Left ventricle myocardium inferior (tissue), 1 donor: ENCODE results near the gene R3HDM4. TPM values are rescaled to one million over a fixed set of nuclear protein-coding genes. Genes with fewer than 3 reads are reported as not detected.

Experiments
- DNase-seq: peaks from one replicate; pipeline ENCODE4 v3.0.0-alpha.2; 2020
- H3K27ac ChIP-seq: fragments of 200-600 bp; replicated peaks from 2 replicates; pipeline ENCODE4 v1.8.0; 2021
- H3K27me3 ChIP-seq: fragments of 200-600 bp; 2 replicates; pipeline ENCODE4 v1.8.0; 2021; ENCODE audit warnings: low read depth
- H3K36me3 ChIP-seq: fragments of 200-600 bp; 2 replicates; pipeline ENCODE4 v1.8.0; 2021
- H3K4me1 ChIP-seq: fragments of 200-600 bp; 2 replicates; pipeline ENCODE4 v1.8.0; 2021
- H3K4me3 ChIP-seq: fragments of 200-600 bp; 2 replicates; pipeline ENCODE4 v1.8.0; 2021; ENCODE audit warnings: mild to moderate bottlenecking, moderate library complexity
- H3K9me3 ChIP-seq: fragments of 200-600 bp; replicated peaks from 2 replicates; pipeline ENCODE4 v1.8.0; 2021
- intact Hi-C: fragments of 100-400 bp; cut with micrococcal nuclease; formaldehyde crosslinking; loops from one replicate; pipeline ENCODE4 v1.11.0; 2022
- total RNA-seq: library from RNA; stranded (reverse); fragmentation: NEBNext Ultra II Directional; extraction: Animal tissue kit (Norgen Biotek cat#: 25700); gene quantifications from one replicate; pipeline ENCODE4 v1.2.1, GENCODE V29; 2021
- TF ChIP-seq, protein P1 (sequence below): fragments of 200-600 bp; IDR thresholded peaks from 2 replicates; pipeline ENCODE4 v1.8.0; 2021; ENCODE audit warnings: antibody characterized with exemption, mild to moderate bottlenecking, borderline replicate concordance
- donor health status: DM: no; HTN: yes; CAD: no; lungs with severe emphysema.

R3HDM4 gene
- total RNA-seq, 1 donor from 2014 or later: 21.6 TPM

- peaks cover 54% of the 10 kb centered on the region for H3K4me1 ChIP-seq
- H3K27ac ChIP-seq: peak overlapping the region; percentile 88
- H3K9me3 ChIP-seq: no peaks in the 10 kb centered on the region
- H3K36me3 ChIP-seq: peaks cover 7% of the 10 kb centered on the region
- TF ChIP-seq, protein P1, sequence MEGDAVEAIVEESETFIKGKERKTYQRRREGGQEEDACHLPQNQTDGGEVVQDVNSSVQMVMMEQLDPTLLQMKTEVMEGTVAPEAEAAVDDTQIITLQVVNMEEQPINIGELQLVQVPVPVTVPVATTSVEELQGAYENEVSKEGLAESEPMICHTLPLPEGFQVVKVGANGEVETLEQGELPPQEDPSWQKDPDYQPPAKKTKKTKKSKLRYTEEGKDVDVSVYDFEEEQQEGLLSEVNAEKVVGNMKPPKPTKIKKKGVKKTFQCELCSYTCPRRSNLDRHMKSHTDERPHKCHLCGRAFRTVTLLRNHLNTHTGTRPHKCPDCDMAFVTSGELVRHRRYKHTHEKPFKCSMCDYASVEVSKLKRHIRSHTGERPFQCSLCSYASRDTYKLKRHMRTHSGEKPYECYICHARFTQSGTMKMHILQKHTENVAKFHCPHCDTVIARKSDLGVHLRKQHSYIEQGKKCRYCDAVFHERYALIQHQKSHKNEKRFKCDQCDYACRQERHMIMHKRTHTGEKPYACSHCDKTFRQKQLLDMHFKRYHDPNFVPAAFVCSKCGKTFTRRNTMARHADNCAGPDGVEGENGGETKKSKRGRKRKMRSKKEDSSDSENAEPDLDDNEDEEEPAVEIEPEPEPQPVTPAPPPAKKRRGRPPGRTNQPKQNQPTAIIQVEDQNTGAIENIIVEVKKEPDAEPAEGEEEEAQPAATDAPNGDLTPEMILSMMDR: no peak
- H3K4me3 ChIP-seq: peak overlapping the region; percentile 91
- DNase-seq: no peak
- intact Hi-C loops: loop anchor here (10.0 kb wide), 1 partner anchor 163 kb away; no protein-coding TSS in a partner anchor
- no peaks in the 10 kb centered on the region for H3K27me3 ChIP-seq
These were observed 14.3 kb upstream of the R3HDM4 start for GRCh38 chr19:927351-927779.

- H3K27ac ChIP-seq: peak overlapping the region; percentile 88
- intact Hi-C loops: loop anchor here (10.0 kb wide), 1 partner anchor 162 kb away; no protein-coding TSS in a partner anchor
These were observed 13.8 kb upstream of the R3HDM4 start for GRCh38 chr19:926589-927350.

DNA sequence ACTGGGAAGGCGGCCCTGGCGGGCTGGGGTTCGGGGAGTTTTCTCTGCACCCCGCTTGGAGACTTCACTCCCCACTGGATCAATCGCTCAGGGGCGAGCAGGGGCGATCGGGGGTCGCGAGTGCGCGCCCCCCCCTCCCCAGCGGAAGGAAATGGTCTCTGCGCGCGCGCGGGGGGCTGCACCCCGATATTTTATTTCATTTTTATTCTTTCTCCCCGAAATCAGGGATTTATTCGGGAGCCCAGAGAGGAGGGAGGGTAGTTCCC is 13.2 kb upstream of the R3HDM4 start:
- peak overlapping the region; percentile 88 for H3K27ac ChIP-seq
- H3K9me3 ChIP-seq: no peaks in the 10 kb centered on the region
- H3K36me3 ChIP-seq: peaks cover 7% of the 10 kb centered on the region
- intact Hi-C loops: loop anchor here (10.0 kb wide), 1 partner anchor 161 kb away; no protein-coding TSS in a partner anchor
- no peak for DNase-seq
- H3K4me3 ChIP-seq: peak overlapping the region; percentile 91
- TF ChIP-seq, protein P1: no peak
- peaks cover 3% of the 10 kb centered on the region for H3K27me3 ChIP-seq
- H3K4me1 ChIP-seq: peaks cover 51% of the 10 kb centered on the region

More at GRCh38 chr19:926589-927350, 13.8 kb upstream of the R3HDM4 start:
- TF ChIP-seq, protein P1: no peak
- DNase-seq: peak; percentile 70
- peak overlapping the region; percentile 91 for H3K4me3 ChIP-seq
- peaks cover 7% of the 10 kb centered on the region for H3K36me3 ChIP-seq
- H3K4me1 ChIP-seq: peaks cover 49% of the 10 kb centered on the region
- H3K9me3 ChIP-seq: no peaks in the 10 kb centered on the region
- no peaks in the 10 kb centered on the region for H3K27me3 ChIP-seq

- H3K36me3 ChIP-seq: peaks cover 7% of the 10 kb centered on the region
- peak; percentile 80 for DNase-seq
- intact Hi-C loops: loop anchor here (10.0 kb wide), 1 partner anchor 161 kb away; no protein-coding TSS in a partner anchor
- no peaks in the 10 kb centered on the region for H3K9me3 ChIP-seq
- TF ChIP-seq, protein P1: no peak
- peaks cover 8% of the 10 kb centered on the region for H3K27me3 ChIP-seq
- peak within 1 kb of the TSS; percentile 88 for H3K27ac ChIP-seq
- H3K4me1 ChIP-seq: peaks cover 56% of the 10 kb centered on the region
- H3K4me3 ChIP-seq: peak within 1 kb of the TSS; percentile 91
These were observed 12.7 kb upstream of the R3HDM4 start, which contains the start of gene ARID3A for GRCh38 chr19:925526-926322. ARID3A (plus strand) TSS chr19:926035; CDS start chr19:929529, 3,494 bp downstream.

GRCh38 chr19:925087-925525 is 12.1 kb upstream of the R3HDM4 start:
- Histone ChIP-seq H3K4me3 (peak overlapping the region; percentile 91), H3K36me3 (peaks cover 7% of the 10 kb centered on the region), H3K27ac (peak overlapping the region; percentile 88), H3K4me1 (peaks cover 63% of the 10 kb centered on the region), H3K9me3 (no peaks in the 10 kb centered on the region), H3K27me3 (peaks cover 14% of the 10 kb centered on the region)
- TF ChIP-seq, protein P1: no peak
- intact Hi-C loops: loop anchor here (10.0 kb wide), 1 partner anchor 160 kb away; no protein-coding TSS in a partner anchor
- DNase-seq: peak; percentile 46
